Glutamatergic neuron (in vitro differentiated cells): ENCODE results near the gene NLGN4Y. TPM values are rescaled to one million over a fixed set of nuclear protein-coding genes. Genes with fewer than 3 reads are reported as not detected.

Experiments
- DNase-seq: peaks from one replicate; pipeline ENCODE4 v3.0.0; 2022
- H3K27ac Mint-ChIP-seq: one replicate; pipeline ENCODE4 v1.8.0; 2020; ENCODE audit warnings: mild to moderate bottlenecking, mixed read lengths, inconsistent platforms; ENCODE audit not compliant: unreplicated experiment
- H3K27me3 Mint-ChIP-seq: one replicate; pipeline ENCODE4 v1.8.0; 2020; ENCODE audit warnings: mild to moderate bottlenecking, moderate library complexity, mixed read lengths, inconsistent platforms; ENCODE audit not compliant: unreplicated experiment
- H3K36me3 Mint-ChIP-seq: one replicate; pipeline ENCODE4 v1.8.0; 2020; ENCODE audit warnings: mild to moderate bottlenecking, mixed read lengths, inconsistent platforms; ENCODE audit not compliant: unreplicated experiment
- H3K4me1 Mint-ChIP-seq: one replicate; pipeline ENCODE4 v1.8.0; 2020; ENCODE audit warnings: mild to moderate bottlenecking, low read depth, mixed read lengths, inconsistent platforms; ENCODE audit not compliant: unreplicated experiment
- H3K4me3 Mint-ChIP-seq: one replicate; pipeline ENCODE4 v1.8.0; 2020; ENCODE audit warnings: mild to moderate bottlenecking, mixed read lengths, inconsistent platforms; ENCODE audit not compliant: unreplicated experiment
- H3K9me3 Mint-ChIP-seq: one replicate; pipeline ENCODE4 v1.8.0; 2020; ENCODE audit warnings: mild to moderate bottlenecking, moderate library complexity, mixed read lengths, inconsistent platforms; ENCODE audit not compliant: unreplicated experiment
- total RNA-seq: library from RNA; stranded (reverse); fragmentation: NEBNext Ultra II Directional; extraction: Animal tissue kit (Norgen Biotek cat#: 25700); gene quantifications from one replicate; pipeline ENCODE4 v1.2.1, GENCODE V29; 2021; ENCODE audit not compliant: unreplicated experiment
- TF ChIP-seq, protein P1 (sequence below): fragments of 200-600 bp; sonication (generic); IDR thresholded peaks from one replicate; pipeline ENCODE4 v1.5.0; 2021; ENCODE audit not compliant: partially characterized antibody, unreplicated experiment

NLGN4Y gene
- total RNA-seq, 1 donor from 2014 or later: 16.5 TPM

GRCh38 chrY:14822201-14822600 lies 297.9 kb downstream of the NLGN4Y start:
- Mint-ChIP-seq H3K9me3 (no peaks in the 10 kb centered on the region), H3K4me3 (no peak overlapping the region), H3K36me3 (no peaks in the 10 kb centered on the region), H3K27me3 (no peaks in the 10 kb centered on the region), H3K4me1 (no peaks in the 10 kb centered on the region), H3K27ac (no peak overlapping the region)
- TF ChIP-seq, protein P1, sequence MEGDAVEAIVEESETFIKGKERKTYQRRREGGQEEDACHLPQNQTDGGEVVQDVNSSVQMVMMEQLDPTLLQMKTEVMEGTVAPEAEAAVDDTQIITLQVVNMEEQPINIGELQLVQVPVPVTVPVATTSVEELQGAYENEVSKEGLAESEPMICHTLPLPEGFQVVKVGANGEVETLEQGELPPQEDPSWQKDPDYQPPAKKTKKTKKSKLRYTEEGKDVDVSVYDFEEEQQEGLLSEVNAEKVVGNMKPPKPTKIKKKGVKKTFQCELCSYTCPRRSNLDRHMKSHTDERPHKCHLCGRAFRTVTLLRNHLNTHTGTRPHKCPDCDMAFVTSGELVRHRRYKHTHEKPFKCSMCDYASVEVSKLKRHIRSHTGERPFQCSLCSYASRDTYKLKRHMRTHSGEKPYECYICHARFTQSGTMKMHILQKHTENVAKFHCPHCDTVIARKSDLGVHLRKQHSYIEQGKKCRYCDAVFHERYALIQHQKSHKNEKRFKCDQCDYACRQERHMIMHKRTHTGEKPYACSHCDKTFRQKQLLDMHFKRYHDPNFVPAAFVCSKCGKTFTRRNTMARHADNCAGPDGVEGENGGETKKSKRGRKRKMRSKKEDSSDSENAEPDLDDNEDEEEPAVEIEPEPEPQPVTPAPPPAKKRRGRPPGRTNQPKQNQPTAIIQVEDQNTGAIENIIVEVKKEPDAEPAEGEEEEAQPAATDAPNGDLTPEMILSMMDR: no peak
- DNase-seq: no peak

DNA sequence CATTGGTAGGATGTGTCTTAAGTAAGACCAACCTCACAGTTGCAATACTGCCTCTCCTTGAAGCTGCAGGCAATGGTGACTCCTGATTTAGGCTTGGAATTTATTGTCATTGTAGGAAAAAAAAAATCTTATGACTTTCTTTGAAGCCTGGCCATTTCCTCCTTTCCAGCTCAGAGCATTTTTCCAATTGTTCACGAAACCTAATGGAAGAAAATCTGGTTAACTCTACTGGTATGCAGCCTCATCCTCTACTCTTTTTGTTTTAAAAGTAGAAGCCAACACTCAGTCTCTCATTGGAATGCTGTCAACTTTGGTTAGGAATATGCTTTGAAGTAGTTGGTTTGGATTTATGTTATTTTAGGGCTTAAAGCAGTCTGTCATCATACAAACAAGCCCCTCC lies 298.6 kb downstream of the NLGN4Y start:
- TF ChIP-seq, protein P1: no peak
- Mint-ChIP-seq H3K9me3 (no peaks in the 10 kb centered on the region), H3K27ac (no peak overlapping the region), H3K4me1 (no peaks in the 10 kb centered on the region), H3K36me3 (no peaks in the 10 kb centered on the region), H3K27me3 (no peaks in the 10 kb centered on the region), H3K4me3 (no peak overlapping the region)
- no peak for DNase-seq

- DNase-seq: no peak
- Mint-ChIP-seq H3K36me3 (no peaks in the 10 kb centered on the region), H3K27ac (no peak overlapping the region), H3K4me3 (no peak overlapping the region), H3K4me1 (no peaks in the 10 kb centered on the region), H3K9me3 (no peaks in the 10 kb centered on the region), H3K27me3 (no peaks in the 10 kb centered on the region)
- TF ChIP-seq, protein P1: no peak
These were observed 300.3 kb downstream of the NLGN4Y start for GRCh38 chrY:14824583-14824982.

DNA sequence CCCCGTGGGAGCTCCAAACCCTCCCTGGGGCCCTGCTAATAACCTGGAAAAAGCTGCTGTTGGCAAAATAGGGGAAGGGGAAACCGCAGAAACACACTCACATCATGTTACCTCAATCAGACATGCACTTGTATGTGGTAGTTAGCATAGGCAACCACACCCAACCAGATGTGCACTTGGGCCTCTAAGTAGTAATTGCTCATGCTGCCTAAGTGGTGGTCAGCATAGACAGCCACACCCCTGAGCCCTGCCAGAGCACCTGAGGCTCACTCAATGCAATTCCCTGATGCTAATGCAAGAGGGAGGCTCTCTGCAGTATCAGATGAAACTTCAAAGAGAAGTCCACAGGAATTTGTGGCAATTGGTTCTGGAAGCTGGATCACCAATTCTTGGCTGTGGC lies 301.4 kb downstream of the NLGN4Y start:
- Mint-ChIP-seq H3K36me3 (no peaks in the 10 kb centered on the region), H3K27me3 (no peaks in the 10 kb centered on the region), H3K4me3 (no peak overlapping the region), H3K27ac (no peak overlapping the region), H3K4me1 (no peaks in the 10 kb centered on the region), H3K9me3 (no peaks in the 10 kb centered on the region)
- no peak for DNase-seq
- TF ChIP-seq, protein P1: no peak

- DNase-seq: no peak
- no peaks in the 10 kb centered on the region for H3K27me3 Mint-ChIP-seq
- TF ChIP-seq, protein P1: no peak
- H3K4me1 Mint-ChIP-seq: no peaks in the 10 kb centered on the region
- H3K27ac Mint-ChIP-seq: no peak overlapping the region
- no peaks in the 10 kb centered on the region for H3K9me3 Mint-ChIP-seq
- no peaks in the 10 kb centered on the region for H3K36me3 Mint-ChIP-seq
- H3K4me3 Mint-ChIP-seq: no peak overlapping the region
These were observed 304.2 kb downstream of the NLGN4Y start for GRCh38 chrY:14828531-14828930.
